ENCODE results near the gene MMP24. TPM values are rescaled to one million over a fixed set of nuclear protein-coding genes. Genes with fewer than 3 reads are reported as not detected.

The MMP24 gene
- polyA plus RNA-seq, 6 donors from 2014 or later: 0.05 to 0.09 (median 0.08) TPM; not detected in 1

DNA sequence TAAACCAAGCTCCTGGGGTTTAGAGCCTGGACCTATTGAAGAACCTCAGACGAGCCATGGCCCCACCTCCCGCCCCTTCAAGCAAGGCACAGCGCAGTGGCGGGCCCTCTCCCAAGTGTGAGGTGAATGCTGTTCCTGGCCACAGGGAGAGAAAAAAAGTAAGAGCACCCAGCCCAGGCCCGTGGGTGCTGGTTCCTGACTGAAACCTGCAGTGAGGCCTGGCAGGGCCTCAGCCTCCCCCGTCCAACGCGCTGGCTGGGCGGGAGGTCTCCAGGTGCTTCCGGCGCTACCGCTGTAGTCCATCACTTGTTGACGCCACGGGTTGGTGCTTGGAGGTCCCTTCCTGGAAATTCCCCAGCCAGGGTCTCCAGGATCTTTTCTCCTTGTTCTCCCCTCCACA lies 71.2 kb downstream of the MMP24 start:
- no peak for ATAC-seq (ENCODE audit: low read depth in 2 of 2)
- Mint-ChIP-seq H3K4me1 (peaks cover 0 to 9% (median 5%) of the 10 kb centered on the region in 3 donors), H3K4me3 (no peak overlapping the region), H3K9me3 (no peaks in the 10 kb centered on the region), H3K27ac (no peak overlapping the region), H3K36me3 (no peaks in the 10 kb centered on the region), H3K27me3 (peaks cover 2 to 22% (median 20%) of the 10 kb centered on the region in 3 donors)
- no peak for DNase-seq

DNA sequence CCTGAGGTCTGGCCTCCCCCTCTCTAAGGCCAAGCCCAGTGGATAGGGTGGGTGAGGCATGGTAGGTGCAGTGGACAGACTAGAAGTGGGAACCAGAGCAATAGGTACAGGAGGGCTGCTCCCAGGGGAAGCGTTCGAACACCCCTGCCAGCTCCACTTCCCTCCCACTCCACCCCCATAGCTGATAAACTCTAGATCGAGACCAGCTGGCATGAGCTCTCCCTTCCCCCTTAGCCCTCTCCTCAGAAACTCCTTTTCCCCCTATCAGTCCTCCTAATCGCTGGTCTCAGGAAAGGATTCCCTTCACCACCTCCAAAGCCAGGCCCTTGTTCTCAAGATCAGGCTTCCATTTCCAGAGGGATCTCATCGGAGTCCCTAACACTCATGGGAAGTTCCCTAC lies 71.8 kb downstream of the MMP24 start:
- DNase-seq: no peak
- Mint-ChIP-seq H3K27ac (no peak overlapping the region), H3K4me1 (peaks cover 0 to 9% (median 5%) of the 10 kb centered on the region in 3 donors), H3K4me3 (no peak overlapping the region), H3K9me3 (no peaks in the 10 kb centered on the region), H3K36me3 (no peaks in the 10 kb centered on the region), H3K27me3 (peaks cover 0 to 20% (median 16%) of the 10 kb centered on the region in 3 donors)
- no peak for ATAC-seq (ENCODE audit: low read depth in 2 of 2)

DNA sequence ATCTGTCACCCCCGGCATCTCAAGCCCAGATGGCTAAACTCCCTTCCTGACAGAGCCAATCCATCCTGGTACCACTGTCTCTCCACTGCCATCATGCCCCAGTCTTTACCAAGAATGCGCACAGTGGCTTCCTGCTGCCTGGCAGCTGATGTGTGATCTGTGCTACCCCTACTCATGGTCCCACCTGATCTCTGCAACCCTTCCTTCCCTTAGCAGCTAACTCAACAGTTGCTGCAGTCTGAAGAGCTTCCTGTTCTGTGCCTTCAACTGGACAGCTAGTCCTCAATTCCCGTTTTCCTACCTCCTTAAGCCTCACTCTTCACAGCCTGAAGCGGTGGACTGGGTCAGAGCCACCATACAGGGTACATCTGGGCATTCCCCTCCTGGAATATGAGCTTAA lies 73.3 kb downstream of the MMP24 start:
- ATAC-seq (ENCODE audit: low read depth in 2 of 2) (no peak), DNase-seq (no peak)
- H3K9me3 Mint-ChIP-seq: no peaks in the 10 kb centered on the region
- H3K4me3 Mint-ChIP-seq: no peak overlapping the region
- peak overlapping the region in 2 of 6 donors; percentile 60 to 82 for H3K27ac Mint-ChIP-seq
- H3K27me3 Mint-ChIP-seq: peaks cover 0 to 8% (median 4%) of the 10 kb centered on the region in 3 donors
- no peaks in the 10 kb centered on the region for H3K36me3 Mint-ChIP-seq
- H3K4me1 Mint-ChIP-seq: peaks cover 7 to 17% (median 14%) of the 10 kb centered on the region in 3 donors

DNA sequence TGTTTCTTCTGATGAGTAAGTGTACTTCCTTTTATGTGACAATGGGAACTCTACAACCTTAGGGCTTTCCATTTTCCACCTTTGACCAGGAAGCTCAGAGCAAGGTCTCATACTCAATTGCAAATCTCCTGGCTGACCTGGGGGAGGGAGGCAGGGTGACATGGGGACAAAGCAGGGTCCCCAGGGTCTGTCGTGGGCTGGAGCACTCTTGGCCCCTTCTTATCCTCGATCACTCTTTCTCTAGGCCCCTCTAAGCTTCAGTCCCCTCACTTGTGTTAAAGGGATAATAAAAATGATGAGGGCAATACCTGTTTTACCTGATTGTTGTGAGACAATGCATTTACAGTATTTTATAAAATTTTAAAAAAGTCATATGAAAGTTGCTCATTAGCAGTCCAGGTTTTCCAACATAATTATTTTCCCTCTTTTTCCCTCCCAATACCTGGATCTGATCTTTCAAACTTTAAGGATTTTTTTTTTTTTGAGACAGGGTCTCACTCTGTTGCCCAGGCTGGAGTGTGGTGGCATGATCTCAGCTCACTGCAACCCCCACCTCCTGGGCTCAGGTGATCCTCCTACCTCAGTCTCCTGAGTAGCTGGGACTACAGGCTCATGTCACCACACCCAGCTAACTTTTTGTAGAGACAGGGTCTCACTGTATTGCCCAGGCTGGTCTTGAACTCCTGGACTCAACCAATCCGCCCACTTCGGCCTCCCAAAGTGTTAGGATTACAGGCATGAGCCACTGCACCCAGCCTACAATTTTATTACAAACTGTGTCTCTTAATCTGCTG lies 74.2 kb downstream of the MMP24 start:
- Mint-ChIP-seq H3K36me3 (no peaks in the 10 kb centered on the region), H3K9me3 (no peaks in the 10 kb centered on the region), H3K27me3 (no peaks in the 10 kb centered on the region), H3K4me3 (no peak overlapping the region), H3K4me1 (peaks cover 7 to 21% (median 17%) of the 10 kb centered on the region in 3 donors), H3K27ac (peak overlapping the region in 2 of 6 donors; percentile 52 to 57)
- no peak for ATAC-seq (ENCODE audit: low read depth in 2 of 2)
- no peak for DNase-seq

DNA sequence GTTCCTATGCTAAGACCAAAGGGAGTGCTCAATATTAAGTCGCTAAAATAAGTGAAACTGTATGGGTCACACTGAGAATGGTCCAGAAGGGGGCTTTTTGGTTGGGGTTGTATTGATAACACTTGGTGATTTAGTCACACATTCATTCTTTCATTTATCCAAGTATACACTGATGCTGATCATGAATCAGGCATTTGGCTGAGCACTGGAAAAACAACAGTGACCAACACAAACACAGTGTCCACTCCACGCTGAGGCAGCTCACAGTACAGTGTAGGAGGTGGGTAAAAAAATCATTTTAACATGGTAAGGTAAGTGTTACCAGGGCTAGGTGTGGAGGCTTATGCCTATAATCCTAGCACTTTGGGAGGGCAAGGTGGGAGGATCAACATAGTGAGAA lies 74.9 kb downstream of the MMP24 start:
- peak overlapping the region in 1 of 6 donors; percentile 30 for H3K27ac Mint-ChIP-seq
- DNase-seq: no peak
- no peaks in the 10 kb centered on the region for H3K27me3 Mint-ChIP-seq

DNA sequence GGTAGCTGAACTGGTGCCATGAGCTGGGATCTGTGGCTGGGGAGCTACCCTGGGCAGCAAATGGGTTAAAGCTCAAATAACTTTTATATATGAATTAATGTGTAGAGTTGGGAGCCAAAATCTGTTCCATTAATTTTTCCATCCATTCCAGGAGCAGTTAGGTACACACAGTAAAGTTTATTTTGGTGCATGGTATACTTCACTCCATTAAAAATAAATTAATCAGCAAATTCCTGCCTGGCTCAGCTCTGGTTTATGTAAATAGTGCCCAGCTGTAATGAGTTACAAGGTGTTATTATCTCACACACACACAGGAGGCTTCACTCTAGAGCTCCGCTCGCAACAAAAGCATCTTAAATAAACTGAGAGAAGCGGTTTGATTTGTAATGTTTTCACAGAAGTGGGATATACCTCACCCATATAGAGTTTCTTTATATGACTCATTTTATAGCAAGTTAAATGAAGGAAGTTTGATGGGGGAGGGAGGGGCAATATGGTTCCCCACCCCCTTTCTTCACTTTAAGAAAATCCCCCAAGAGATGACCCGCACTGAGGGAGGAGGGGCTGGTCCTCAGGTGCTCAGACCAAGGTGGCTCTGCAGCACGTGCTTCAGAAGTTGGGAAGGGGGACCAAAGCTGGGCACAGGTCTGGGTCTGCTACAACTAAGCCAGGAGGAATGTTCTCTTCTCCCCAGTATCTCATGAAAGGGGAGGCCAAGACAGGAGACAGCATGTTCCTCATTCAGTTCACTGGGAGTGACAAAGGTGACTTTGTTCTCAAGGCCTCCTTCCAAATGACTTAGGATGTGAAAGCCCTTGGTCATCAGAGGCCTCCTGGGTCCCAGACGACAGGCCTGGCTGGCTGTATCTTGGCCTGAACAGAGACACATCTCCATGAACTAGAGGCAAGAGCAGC lies 76.2 kb downstream of the MMP24 start:
- Mint-ChIP-seq H3K36me3 (no peaks in the 10 kb centered on the region), H3K9me3 (no peaks in the 10 kb centered on the region), H3K27ac (peak overlapping the region in 2 of 6 donors; percentile 19 to 63), H3K4me3 (no peak overlapping the region), H3K27me3 (no peaks in the 10 kb centered on the region), H3K4me1 (peaks cover 7 to 21% (median 17%) of the 10 kb centered on the region in 3 donors)
- DNase-seq (no peak), ATAC-seq (ENCODE audit: low read depth in 2 of 2) (no peak)

More for the DNA sequence above, 74.9 kb downstream of the MMP24 start:
- no peak for ATAC-seq (ENCODE audit: low read depth in 2 of 2)
- Mint-ChIP-seq H3K4me3 (no peak overlapping the region), H3K36me3 (no peaks in the 10 kb centered on the region), H3K9me3 (no peaks in the 10 kb centered on the region), H3K4me1 (peaks cover 7 to 21% (median 17%) of the 10 kb centered on the region in 3 donors)

DNA sequence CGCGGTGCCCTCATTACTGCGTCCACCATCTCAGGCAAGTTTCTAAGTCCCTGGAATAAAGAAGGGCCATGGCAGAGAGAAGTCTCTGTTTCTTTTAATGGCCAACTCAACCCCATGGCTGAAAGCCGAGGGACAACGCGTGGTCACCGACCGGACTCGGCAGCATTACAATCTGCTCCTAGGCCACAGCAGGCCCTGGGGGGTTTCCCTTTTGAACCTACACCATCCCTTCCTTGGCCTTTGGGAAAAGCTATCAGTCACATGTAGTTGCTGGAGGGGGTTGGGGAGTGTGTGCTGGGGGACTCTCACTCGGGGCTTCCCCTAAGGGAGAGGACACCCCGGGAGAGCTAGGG lies 76.9 kb downstream of the MMP24 start:
- H3K4me1 Mint-ChIP-seq: peaks cover 7 to 21% (median 17%) of the 10 kb centered on the region in 3 donors
- H3K27me3 Mint-ChIP-seq: no peaks in the 10 kb centered on the region
- H3K9me3 Mint-ChIP-seq: no peaks in the 10 kb centered on the region
- ATAC-seq (ENCODE audit: low read depth in 2 of 2) (no peak), DNase-seq (no peak)
- H3K4me3 Mint-ChIP-seq: no peak overlapping the region
- H3K36me3 Mint-ChIP-seq: no peaks in the 10 kb centered on the region
- H3K27ac Mint-ChIP-seq: peak overlapping the region in 2 of 6 donors; percentile 26 to 44

DNA sequence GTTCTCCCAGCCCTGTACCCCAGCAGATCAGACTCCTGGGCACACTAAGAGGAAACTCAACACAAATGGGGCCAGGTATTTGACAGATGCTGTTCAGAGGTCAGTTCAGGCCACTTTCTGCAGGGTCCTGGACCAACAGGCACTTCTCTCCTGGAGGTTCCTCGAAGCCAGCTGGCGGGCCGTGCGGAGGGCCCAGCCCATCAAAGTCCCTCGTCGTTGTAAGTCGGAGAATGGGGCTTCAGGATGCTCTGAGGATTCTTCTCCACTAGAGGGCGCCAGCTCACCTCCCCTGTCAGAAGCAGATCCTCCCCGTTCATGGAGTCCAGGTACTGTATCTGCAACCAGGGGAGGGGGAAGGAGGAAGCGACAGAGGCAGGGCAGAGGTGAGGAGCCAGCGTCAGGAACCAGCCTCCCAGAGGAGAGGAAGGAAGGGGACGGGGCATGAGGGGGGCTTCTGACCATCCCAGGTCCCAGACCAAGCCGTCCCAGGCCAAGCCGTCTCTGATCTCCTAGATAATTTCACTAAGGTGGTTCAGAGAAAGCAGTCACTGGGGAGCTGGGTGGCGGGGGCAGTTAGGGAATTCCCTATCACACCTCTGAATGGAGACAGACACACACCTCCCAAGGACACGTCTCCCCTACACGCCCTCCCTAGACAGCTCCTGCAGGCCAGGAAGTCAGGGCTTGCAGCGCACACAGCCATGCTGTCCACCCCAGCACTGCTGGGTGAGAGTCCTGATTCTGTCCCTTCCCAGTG lies 77.4 kb downstream of the MMP24 start:
- DNase-seq: peak; percentile 74
- Mint-ChIP-seq H3K4me3 (no peak overlapping the region), H3K27me3 (no peaks in the 10 kb centered on the region), H3K9me3 (no peaks in the 10 kb centered on the region), H3K36me3 (no peaks in the 10 kb centered on the region), H3K27ac (peak overlapping the region in 4 of 6 donors; percentile 24 to 66 (median 36)), H3K4me1 (peaks cover 7 to 17% (median 13%) of the 10 kb centered on the region in 3 donors)
- peak; percentile 95 to 96 for ATAC-seq (ENCODE audit: low read depth in 2 of 2)

DNA sequence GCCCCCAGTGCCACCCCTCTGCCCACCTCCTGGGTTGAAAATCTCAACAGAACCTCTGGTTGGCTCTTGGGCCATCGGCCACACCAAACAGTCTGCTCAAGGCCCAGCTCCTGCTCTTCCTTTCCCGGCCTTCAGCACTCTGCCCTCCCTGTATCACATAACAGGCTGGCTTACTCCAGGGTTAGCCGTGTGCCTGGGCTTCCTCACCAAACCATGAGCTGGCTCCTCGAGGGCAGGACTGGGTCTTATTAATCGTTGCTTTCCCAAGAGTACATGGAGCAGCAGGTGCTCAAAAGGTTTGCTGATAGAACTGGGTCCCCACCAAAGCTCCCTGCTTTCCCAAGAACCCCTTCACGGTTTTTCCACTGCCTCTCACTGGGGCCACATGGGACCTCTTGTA lies 78.5 kb downstream of the MMP24 start:
- no peak for ATAC-seq (ENCODE audit: low read depth in 2 of 2)
- Mint-ChIP-seq H3K4me3 (peak overlapping the region in 1 of 8 donors; percentile 74), H3K4me1 (peaks cover 7 to 16% (median 9%) of the 10 kb centered on the region in 3 donors), H3K36me3 (no peaks in the 10 kb centered on the region), H3K27ac (peak overlapping the region in 3 of 6 donors; percentile 18 to 84 (median 72)), H3K27me3 (no peaks in the 10 kb centered on the region), H3K9me3 (no peaks in the 10 kb centered on the region)
- DNase-seq: no peak

DNA sequence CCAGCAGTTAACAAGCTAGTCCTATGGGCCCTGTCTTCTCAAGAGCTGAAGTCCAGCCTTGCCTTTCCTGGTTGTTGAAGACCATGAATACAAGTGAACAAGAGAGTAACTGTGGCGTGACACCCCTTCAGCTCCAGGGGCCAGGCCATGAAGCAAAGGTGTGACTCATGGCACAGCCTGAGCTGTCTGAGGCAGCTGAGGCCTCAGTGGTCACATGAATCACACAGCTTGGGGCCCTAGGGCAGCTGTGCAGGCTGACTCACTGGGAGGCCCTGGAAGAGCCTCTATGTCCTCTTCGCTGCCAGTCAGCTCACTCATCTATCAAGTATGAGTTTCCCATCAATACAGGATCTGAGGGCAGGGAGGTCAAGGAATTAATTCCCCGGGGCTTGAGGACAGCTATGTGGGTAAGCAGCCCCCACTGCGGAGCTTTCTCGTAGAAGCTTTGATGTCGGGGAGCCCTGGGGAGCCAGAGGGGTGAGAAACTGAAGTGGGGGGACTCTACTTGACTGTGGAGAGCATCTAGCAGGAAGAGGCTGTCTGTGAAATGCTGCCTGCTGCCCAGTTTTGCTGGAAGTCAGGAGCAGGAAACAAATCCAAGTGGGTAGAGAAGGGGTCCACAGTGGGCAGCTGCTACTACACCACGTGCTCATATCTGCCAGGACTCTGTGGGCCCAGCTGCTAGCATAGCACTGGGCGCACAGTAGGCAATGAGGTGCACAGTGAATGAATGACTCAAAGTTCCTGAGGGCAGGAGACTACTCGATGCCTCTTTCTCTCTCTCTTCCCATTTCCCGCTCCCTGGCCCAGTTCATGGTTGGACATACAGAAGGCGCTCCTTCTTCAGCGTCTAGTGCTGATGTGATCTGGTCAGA lies 79.4 kb downstream of the MMP24 start:
- DNase-seq (no peak), ATAC-seq (ENCODE audit: low read depth in 2 of 2) (no peak)
- H3K4me1 Mint-ChIP-seq: peaks cover 7 to 16% (median 8%) of the 10 kb centered on the region in 3 donors
- H3K27me3 Mint-ChIP-seq: no peaks in the 10 kb centered on the region
- peak overlapping the region in 2 of 6 donors; percentile 50 to 61 for H3K27ac Mint-ChIP-seq
- H3K4me3 Mint-ChIP-seq: no peak overlapping the region
- no peaks in the 10 kb centered on the region for H3K36me3 Mint-ChIP-seq
- no peaks in the 10 kb centered on the region for H3K9me3 Mint-ChIP-seq

DNA sequence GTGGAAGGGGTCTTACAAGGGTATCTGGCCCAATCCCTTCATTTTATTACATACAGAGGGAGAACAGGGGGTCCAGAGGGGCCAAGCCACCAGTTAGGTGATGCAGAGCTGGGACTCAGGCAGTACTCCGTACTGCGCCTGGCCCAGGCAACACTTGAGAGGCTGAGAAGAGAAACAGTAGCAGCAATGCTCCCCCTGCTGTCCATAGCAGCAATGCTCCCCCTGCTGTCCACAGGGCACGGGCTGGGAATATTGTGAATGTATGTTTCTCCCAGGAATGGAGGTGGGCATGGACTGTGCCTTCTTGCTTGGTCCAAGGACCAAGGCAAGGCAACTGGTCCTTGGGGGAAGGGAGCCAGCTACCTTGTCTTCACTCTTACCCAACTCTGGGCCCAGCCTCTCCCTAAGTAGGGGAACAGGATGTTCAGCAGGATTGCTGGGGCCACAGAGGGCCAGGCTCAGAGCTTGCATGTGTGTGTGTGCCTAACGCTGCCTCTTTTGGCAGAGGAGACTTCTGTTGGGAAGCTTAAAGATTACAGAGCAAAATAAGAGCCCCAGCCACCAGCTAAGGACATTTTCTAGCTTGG lies 80.5 kb downstream of the MMP24 start:
- Mint-ChIP-seq H3K27ac (peak overlapping the region in 4 of 6 donors; percentile 21 to 45 (median 34)), H3K9me3 (no peaks in the 10 kb centered on the region)

More for the DNA sequence above, 80.5 kb downstream of the MMP24 start:
- DNase-seq (no peak), ATAC-seq (ENCODE audit: low read depth in 2 of 2) (no peak)
- Mint-ChIP-seq H3K4me3 (no peak overlapping the region), H3K27me3 (no peaks in the 10 kb centered on the region), H3K4me1 (peaks cover 7 to 16% (median 8%) of the 10 kb centered on the region in 3 donors), H3K36me3 (no peaks in the 10 kb centered on the region)
